NCI-H345 treated with DMSO at 0.1 percent for 48 hours (cell line): ENCODE data around the gene SLCO2A1.

ENCODE experiments used
- DNase-seq: peaks from one replicate; lab custom pipeline; 2025; ENCODE audit not compliant: unreplicated experiment; lab: John Stamatoyannopoulos, UW

Gene SLCO2A1

GRCh38 chr3:133914839-133915600 lies 114.7 kb downstream of the SLCO2A1 start:
- no peak for DNase-seq

- no peak for DNase-seq
These were observed 119.3 kb downstream of the SLCO2A1 start for GRCh38 chr3:133910422-133910821.

- no peak for DNase-seq
These were observed 124.3 kb downstream of the SLCO2A1 start for GRCh38 chr3:133905376-133905775.

GRCh38 chr3:133901847-133902246 lies 127.9 kb downstream of the SLCO2A1 start:
- no peak for DNase-seq

GRCh38 chr3:133901083-133901482 lies 128.6 kb downstream of the SLCO2A1 start:
- no peak for DNase-seq

- no peak for DNase-seq
These were observed 130.4 kb downstream of the SLCO2A1 start for GRCh38 chr3:133899311-133899710.

GRCh38 chr3:133897547-133897946 lies 132.2 kb downstream of the SLCO2A1 start:
- DNase-seq, result no peak

- no peak for DNase-seq
These were observed 133.5 kb downstream of the SLCO2A1 start for GRCh38 chr3:133896002-133896761.

GRCh38 chr3:133895208-133896001 lies 134.3 kb downstream of the SLCO2A1 start, which contains the start of gene RAB6B:
Gene RAB6B, minus strand, starts transcription at chr3:133895882. Its CDS starts 416 bp downstream, at chr3:133895466.
- no peak for DNase-seq

GRCh38 chr3:133894353-133895207 lies 135.1 kb downstream of the SLCO2A1 start:
- no peak for DNase-seq

GRCh38 chr3:133893683-133894352 lies 135.9 kb downstream of the SLCO2A1 start:
- no peak for DNase-seq

- DNase-seq, result no peak
These were observed 137.0 kb downstream of the SLCO2A1 start for GRCh38 chr3:133892541-133893231.

- no peak for DNase-seq
These were observed 137.9 kb downstream of the SLCO2A1 start for GRCh38 chr3:133891662-133892378.

- DNase-seq, result no peak
These were observed 138.6 kb downstream of the SLCO2A1 start for GRCh38 chr3:133890972-133891644.

- DNase-seq, result no peak
These were observed 139.7 kb downstream of the SLCO2A1 start for GRCh38 chr3:133890037-133890436.

GRCh38 chr3:133888726-133889340 lies 140.9 kb downstream of the SLCO2A1 start:
- no peak for DNase-seq

GRCh38 chr3:133887803-133888703 lies 141.7 kb downstream of the SLCO2A1 start:
- DNase-seq, result no peak
